Kidney epithelial cell (primary cell): ENCODE measurements around the gene HABP4. TPM values are rescaled to one million over a fixed set of nuclear protein-coding genes. Genes with fewer than 3 reads are reported as not detected.

Experiments
- DNase-seq: peaks from one replicate; pipeline ENCODE4 v3.0.0-alpha.2; 2010; ENCODE audit warnings: low read depth
- H3K27me3 ChIP-seq: 2 replicates; pipeline ENCODE4 v1.6.0; 2011; ENCODE audit warnings: low read length; ENCODE audit not compliant: control insufficient read depth, insufficient read depth
- H3K36me3 ChIP-seq: 2 replicates; pipeline ENCODE4 v1.5.1; 2011; ENCODE audit warnings: low read length; ENCODE audit not compliant: control insufficient read depth, insufficient read depth
- H3K4me3 ChIP-seq: 2 replicates; pipeline ENCODE4 v1.5.1; 2011; ENCODE audit warnings: low read depth, mild to moderate bottlenecking, control low read depth, low read length
- total RNA-seq: library from RNA; depleted of rRNA; stranded (reverse); fragments of >200 nt; gene quantifications from 2 replicates; pipeline ENCODE4 v1.2.3, GENCODE V29; 2015
- TF ChIP-seq, protein P1 (sequence below): IDR thresholded peaks from 2 replicates; pipeline ENCODE4 v1.5.1; 2011; ENCODE audit warnings: mild to moderate bottlenecking, moderate library complexity, low read length, control low read depth, inconsistent platforms; ENCODE audit not compliant: insufficient read depth, poor library complexity, severe bottlenecking

The HABP4 gene
- total RNA-seq, 1 donor from 2014 or later, result 26.7 TPM

DNA sequence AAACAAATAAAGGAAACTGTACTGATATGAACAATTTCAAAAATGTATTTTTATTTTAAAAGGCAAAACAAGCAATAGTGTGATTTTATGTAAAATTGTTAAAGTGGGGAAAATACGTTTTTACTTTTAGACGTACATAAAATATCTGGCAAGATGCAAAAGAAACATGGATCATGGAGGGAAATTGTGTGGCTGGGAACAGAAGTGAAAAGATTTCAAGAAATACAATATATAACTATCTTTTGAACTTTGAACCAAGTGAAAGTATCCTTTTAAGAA, 30.3 kb upstream of the HABP4 start:
- TF ChIP-seq, protein P1, sequence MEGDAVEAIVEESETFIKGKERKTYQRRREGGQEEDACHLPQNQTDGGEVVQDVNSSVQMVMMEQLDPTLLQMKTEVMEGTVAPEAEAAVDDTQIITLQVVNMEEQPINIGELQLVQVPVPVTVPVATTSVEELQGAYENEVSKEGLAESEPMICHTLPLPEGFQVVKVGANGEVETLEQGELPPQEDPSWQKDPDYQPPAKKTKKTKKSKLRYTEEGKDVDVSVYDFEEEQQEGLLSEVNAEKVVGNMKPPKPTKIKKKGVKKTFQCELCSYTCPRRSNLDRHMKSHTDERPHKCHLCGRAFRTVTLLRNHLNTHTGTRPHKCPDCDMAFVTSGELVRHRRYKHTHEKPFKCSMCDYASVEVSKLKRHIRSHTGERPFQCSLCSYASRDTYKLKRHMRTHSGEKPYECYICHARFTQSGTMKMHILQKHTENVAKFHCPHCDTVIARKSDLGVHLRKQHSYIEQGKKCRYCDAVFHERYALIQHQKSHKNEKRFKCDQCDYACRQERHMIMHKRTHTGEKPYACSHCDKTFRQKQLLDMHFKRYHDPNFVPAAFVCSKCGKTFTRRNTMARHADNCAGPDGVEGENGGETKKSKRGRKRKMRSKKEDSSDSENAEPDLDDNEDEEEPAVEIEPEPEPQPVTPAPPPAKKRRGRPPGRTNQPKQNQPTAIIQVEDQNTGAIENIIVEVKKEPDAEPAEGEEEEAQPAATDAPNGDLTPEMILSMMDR, result no peak

DNA sequence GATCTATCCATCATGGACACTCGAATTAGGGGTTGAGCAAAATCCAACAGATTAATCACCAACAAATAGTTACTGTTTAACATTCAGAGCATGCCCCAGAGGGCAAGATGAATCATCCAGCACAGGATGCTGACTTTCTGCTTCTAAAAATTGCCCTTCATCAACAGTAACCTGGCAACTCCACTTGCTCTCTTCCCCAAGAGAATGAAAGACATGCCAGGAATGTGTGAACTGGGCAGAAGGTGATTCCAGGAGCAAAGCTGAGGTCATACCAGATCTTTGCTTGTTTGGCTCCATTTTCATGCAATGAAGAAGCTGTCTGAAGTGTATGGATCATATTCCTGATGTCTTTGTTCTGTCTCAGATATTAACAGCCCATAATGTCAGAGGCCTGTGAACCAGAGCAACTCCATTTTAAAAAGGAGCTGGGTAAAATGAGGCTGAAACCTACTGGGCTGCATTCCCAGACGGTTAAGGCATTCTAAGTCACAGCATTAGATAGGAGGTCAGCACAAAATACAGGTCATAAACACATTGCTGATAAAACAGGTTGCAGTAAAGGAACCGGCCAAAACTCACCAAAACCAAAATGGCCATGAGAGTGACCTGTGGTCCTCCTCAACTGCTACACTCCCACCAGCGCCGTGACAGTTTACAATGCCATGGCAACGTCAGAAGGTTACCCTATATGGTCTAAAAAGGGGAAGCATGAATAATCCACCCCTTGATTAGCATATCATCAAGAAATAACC, 29.3 kb upstream of the HABP4 start:
- Histone ChIP-seq H3K27me3 (no peaks in the 10 kb centered on the region), H3K4me3 (no peak overlapping the region), H3K36me3 (no peaks in the 10 kb centered on the region)
- DNase-seq, result peak; percentile 98
- TF ChIP-seq, protein P1, result no peak

More for the DNA sequence above, 30.3 kb upstream of the HABP4 start:
- H3K27me3 ChIP-seq, result no peaks in the 10 kb centered on the region
- H3K4me3 ChIP-seq, result peak overlapping the region; percentile 77
- no peaks in the 10 kb centered on the region for H3K36me3 ChIP-seq
- no peak for DNase-seq

DNA sequence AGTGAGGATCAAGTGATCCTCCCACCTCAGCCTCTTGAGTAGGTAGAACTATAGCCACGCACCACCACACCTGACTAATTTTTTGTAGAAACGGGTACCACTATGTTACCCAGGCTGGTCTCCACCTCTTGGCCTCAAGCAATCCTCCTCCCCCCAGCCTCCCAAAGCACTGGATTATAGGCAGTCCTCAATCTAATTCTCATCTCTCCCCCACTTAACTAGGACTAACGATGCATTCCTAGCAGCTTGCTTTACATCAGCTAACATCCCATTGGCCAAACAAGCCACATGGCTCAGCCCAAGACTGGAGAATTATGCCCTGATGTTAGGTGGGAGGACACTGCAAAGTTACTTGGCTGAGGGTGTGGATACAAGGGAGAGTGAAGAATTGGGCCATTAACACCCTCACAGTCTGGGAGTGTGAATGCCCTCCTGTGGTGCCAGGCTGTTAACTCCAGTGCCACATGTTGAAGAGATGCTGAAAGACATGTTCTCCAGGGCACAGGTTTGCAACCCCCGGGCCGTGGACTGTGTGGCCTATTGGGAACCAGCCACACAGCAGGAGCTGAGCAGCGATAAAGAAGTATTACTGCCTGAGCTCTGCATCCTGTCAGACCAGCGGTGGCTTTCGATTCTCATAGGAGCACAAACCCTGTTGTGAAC, 26.5 kb upstream of the HABP4 start:
- H3K27me3 ChIP-seq, result no peaks in the 10 kb centered on the region
- TF ChIP-seq, protein P1, result no peak
- H3K4me3 ChIP-seq, result no peak overlapping the region
- no peak for DNase-seq
- H3K36me3 ChIP-seq, result no peaks in the 10 kb centered on the region

DNA sequence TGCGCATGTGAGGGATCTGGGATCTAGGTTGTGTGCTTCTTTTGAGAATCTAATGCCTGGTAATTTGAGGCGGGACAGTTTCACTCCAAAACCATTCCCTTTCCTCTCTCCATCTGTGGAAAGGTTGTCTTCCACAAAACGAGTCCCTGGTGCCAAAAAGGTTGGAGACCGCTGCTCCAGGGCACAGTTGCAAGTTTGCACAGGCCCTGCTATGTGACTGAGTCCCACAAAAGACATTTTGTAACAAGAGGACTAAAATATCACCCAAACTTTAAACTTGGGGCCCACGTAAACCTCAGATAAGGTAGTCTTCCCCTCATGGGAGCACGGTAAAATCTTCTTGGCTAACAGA, 26.0 kb upstream of the HABP4 start:
- TF ChIP-seq, protein P1, result no peak
- DNase-seq, result no peak

DNA sequence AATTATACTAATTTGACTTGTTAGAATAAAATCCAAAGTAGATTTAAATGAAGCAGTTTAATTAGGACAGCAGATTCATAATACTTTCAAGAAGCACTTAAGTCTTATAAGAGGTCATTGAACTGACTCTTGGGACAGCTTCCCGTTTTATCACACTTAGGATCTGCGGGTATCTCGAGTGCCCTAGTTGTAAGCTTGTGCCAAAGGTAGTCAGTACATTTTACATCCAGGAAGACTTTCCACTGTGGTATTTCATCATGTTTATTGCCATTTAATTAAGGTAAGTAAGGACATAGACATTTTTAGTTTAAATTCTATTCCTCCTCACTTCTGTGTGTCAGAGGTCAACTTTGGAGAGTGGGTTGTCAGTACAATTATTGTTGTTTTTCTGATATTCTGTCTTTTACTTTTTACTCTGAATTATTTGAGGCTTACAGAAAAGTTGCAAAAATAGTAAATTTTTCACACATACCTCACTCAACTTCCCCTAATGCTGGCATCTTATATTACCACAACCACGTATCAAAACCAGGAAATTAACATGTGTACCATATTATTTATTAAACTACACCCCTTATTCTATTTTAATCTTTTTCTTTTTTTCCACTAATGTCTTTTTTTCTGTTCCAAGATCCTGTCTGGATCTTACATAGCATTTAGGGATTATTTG, 24.3 kb upstream of the HABP4 start:
- no peak for DNase-seq
- Histone ChIP-seq H3K4me3 (no peak overlapping the region), H3K36me3 (no peaks in the 10 kb centered on the region), H3K27me3 (no peaks in the 10 kb centered on the region)
- TF ChIP-seq, protein P1, result no peak

More for the DNA sequence above, 26.0 kb upstream of the HABP4 start:
- no peaks in the 10 kb centered on the region for H3K36me3 ChIP-seq
- H3K27me3 ChIP-seq, result no peaks in the 10 kb centered on the region
- no peak overlapping the region for H3K4me3 ChIP-seq
